T-helper 2 cell treated with Interferon-gamma antibody and Interleukin-4, amounts not matched to agents 100 ng/mL and 5 ng/mL, for 36 hours (primary cell): ENCODE measurements around the gene PLA2G4D. TPM values are rescaled to one million over a fixed set of nuclear protein-coding genes. Genes with fewer than 3 reads are reported as not detected.

ENCODE experiments used
- intact Hi-C: fragments of 100-400 bp; cut with micrococcal nuclease; formaldehyde crosslinking; loops from one replicate; pipeline ENCODE4 v1.15.1; 2023
- total RNA-seq: library from RNA; stranded (reverse); gene quantifications from 2 replicates; pipeline ENCODE4 v1.2.3, GENCODE V29; 2022

The PLA2G4D gene
- total RNA-seq, 1 donor from 2014 or later, result not detected

GRCh38 chr15:42032376-42033213, 61.8 kb downstream of the PLA2G4D start:
- intact Hi-C loops, result no loop called here

GRCh38 chr15:42031198-42031915, 63.0 kb downstream of the PLA2G4D start:
- intact Hi-C loops, result no loop called here

- intact Hi-C loops, result no loop called here
Observed at GRCh38 chr15:42027521-42027920, 66.8 kb downstream of the PLA2G4D start.

GRCh38 chr15:42024303-42024702, 70.1 kb downstream of the PLA2G4D start:
- intact Hi-C loops, result no loop called here

- intact Hi-C loops, result no loop called here
Observed at GRCh38 chr15:42021593-42021992, 72.8 kb downstream of the PLA2G4D start.

GRCh38 chr15:42020713-42021273, 73.6 kb downstream of the PLA2G4D start, which contains the start of gene PLA2G4E:
PLA2G4E (minus strand) TSS chr15:42021042; CDS start chr15:42021030, 12 bp downstream.
- intact Hi-C loops, result no loop called here

GRCh38 chr15:42018306-42019224, 75.8 kb downstream of the PLA2G4D start:
- intact Hi-C loops, result no loop called here

Other genes with a start within 250 kb of the PLA2G4D start
- 0.59 and 1.0 TPM in 2 replicates for gene SPTBN5, start 200.5 kb downstream of the PLA2G4D start, total RNA-seq
- 9.1 and 9.7 TPM in 2 replicates for gene EHD4, start 122.0 kb downstream of the PLA2G4D start, total RNA-seq
- gene PLA2G4E, start 73.5 kb downstream of the PLA2G4D start, total RNA-seq, result not detected in 2 replicates
- not detected in 2 replicates for gene PLA2G4F, start 62.1 kb upstream of the PLA2G4D start, total RNA-seq
- gene VPS39, start 113.7 kb upstream of the PLA2G4D start, total RNA-seq, result 71.1 and 74.1 TPM in 2 replicates
- 30.4 and 36.6 TPM in 2 replicates for gene GANC, start 178.6 kb upstream of the PLA2G4D start, total RNA-seq
- 38.2 and 42.1 TPM in 2 replicates for gene TMEM87A, start 178.9 kb upstream of the PLA2G4D start, total RNA-seq